GM23338 (cell line): ENCODE measurements around the gene ABCA13. TPM values are rescaled to one million over a fixed set of nuclear protein-coding genes. Genes with fewer than 3 reads are reported as not detected.

Source experiments
- ATAC-seq: fragments of 200-7000 bp; cut with Tn5 transposase; 3 replicates; pipeline ENCODE4 v1.9.1; 2020
- DNase-seq: peaks from one replicate; pipeline ENCODE4 v3.0.0-alpha.2; 2015; ENCODE audit warnings: low spot score
- H2AFZ ChIP-seq: fragments of 200-600 bp; sonication (generic); 2 replicates; pipeline ENCODE4 v1.8.0; 2016; ENCODE audit warnings: antibody characterized with exemption, mild to moderate bottlenecking, moderate library complexity
- H3F3A ChIP-seq: fragments of 200-600 bp; sonication (generic); replicated peaks from 2 replicates; pipeline ENCODE4 v1.8.0; 2017; ENCODE audit warnings: antibody characterized with exemption, mixed run types, low read depth
- H3K27ac ChIP-seq: fragments of 200-600 bp; sonication (generic); 2 replicates; pipeline ENCODE4 v1.6.1; 2016; ENCODE audit warnings: low read depth
- H3K27me3 ChIP-seq: fragments of 200-600 bp; sonication (generic); 2 replicates; pipeline ENCODE4 v1.8.0; 2016; ENCODE audit warnings: mild to moderate bottlenecking, mixed run types, moderate library complexity; ENCODE audit not compliant: insufficient read depth
- H3K36me3 ChIP-seq: fragments of 200-600 bp; sonication (generic); 2 replicates; pipeline ENCODE4 v1.8.0; 2016; ENCODE audit warnings: mild to moderate bottlenecking; ENCODE audit not compliant: insufficient read depth
- H3K4me1 ChIP-seq: fragments of 200-600 bp; sonication (generic); 2 replicates; pipeline ENCODE4 v1.8.0; 2016; ENCODE audit warnings: mild to moderate bottlenecking, moderate library complexity; ENCODE audit not compliant: insufficient read depth
- H3K4me2 ChIP-seq: fragments of 200-600 bp; sonication (generic); 2 replicates; pipeline ENCODE4 v1.7.1; 2017; ENCODE audit warnings: mixed run types
- H3K4me3 ChIP-seq: fragments of 200-600 bp; sonication (generic); 2 replicates; pipeline ENCODE4 v1.6.1; 2016; ENCODE audit warnings: mixed run types
- H3K79me2 ChIP-seq: fragments of 200-600 bp; sonication (generic); replicated peaks from 2 replicates; pipeline ENCODE4 v1.8.0; 2017; ENCODE audit warnings: mild to moderate bottlenecking; ENCODE audit not compliant: insufficient read depth
- H3K9me2 ChIP-seq: fragments of 200-600 bp; sonication (generic); 2 replicates; pipeline ENCODE4 v1.8.0; 2017; ENCODE audit not compliant: insufficient read depth
- H4K20me1 ChIP-seq: fragments of 200-600 bp; sonication (generic); replicated peaks from 2 replicates; pipeline ENCODE4 v1.8.0; 2017; ENCODE audit warnings: mild to moderate bottlenecking; ENCODE audit not compliant: insufficient read depth
- H3K27ac Mint-ChIP-seq: 2 replicates; pipeline ENCODE4 v1.8.0; 2020; ENCODE audit warnings: inconsistent platforms, mild to moderate bottlenecking, moderate library complexity, mixed read lengths
- H3K27me3 Mint-ChIP-seq: 3 replicates; pipeline ENCODE4 v1.8.0; 2022; ENCODE audit warnings: low read depth, mild to moderate bottlenecking, moderate library complexity, mixed read lengths, inconsistent platforms; ENCODE audit not compliant: insufficient read depth, poor library complexity
- H3K36me3 Mint-ChIP-seq: 3 replicates; pipeline ENCODE4 v1.8.0; 2021; ENCODE audit warnings: low read depth, mild to moderate bottlenecking, inconsistent platforms, moderate library complexity, mixed read lengths
- H3K4me1 Mint-ChIP-seq: 3 replicates; pipeline ENCODE4 v1.8.0; 2020; ENCODE audit warnings: mild to moderate bottlenecking, inconsistent platforms, mixed read lengths
- H3K4me3 Mint-ChIP-seq: 3 replicates; pipeline ENCODE4 v1.8.0; 2021; ENCODE audit warnings: moderate library complexity, mild to moderate bottlenecking, inconsistent platforms, mixed read lengths
- H3K9me3 Mint-ChIP-seq: 3 replicates; pipeline ENCODE4 v1.8.0; 2020; ENCODE audit warnings: moderate library complexity, mild to moderate bottlenecking, inconsistent platforms, mixed read lengths
- EZH2 ChIP-seq: fragments of 200-600 bp; sonication (generic); IDR thresholded peaks from one replicate; pipeline ENCODE4 v1.8.0; 2017; ENCODE audit warnings: antibody characterized with exemption, mild to moderate bottlenecking, low read depth; ENCODE audit not compliant: unreplicated experiment
- EZH2phosphoT487 ChIP-seq: fragments of 200-600 bp; sonication (generic); IDR thresholded peaks from one replicate; pipeline ENCODE4 v1.8.1; 2018; ENCODE audit warnings: antibody characterized with exemption; ENCODE audit not compliant: unreplicated experiment
- JUNB ChIP-seq: IDR thresholded peaks from one replicate; pipeline ENCODE4 v1.6.1; 2016; ENCODE audit warnings: antibody characterized with exemption; ENCODE audit not compliant: unreplicated experiment
- NANOG ChIP-seq: IDR thresholded peaks from 2 replicates; pipeline ENCODE4 v1.6.1; 2016; ENCODE audit warnings: antibody characterized with exemption, borderline replicate concordance
- POLR2AphosphoS5 ChIP-seq: IDR thresholded peaks from 2 replicates; pipeline ENCODE4 v1.6.1; 2016; ENCODE audit warnings: antibody characterized with exemption, low read depth
- STAT1 ChIP-seq: IDR thresholded peaks from one replicate; pipeline ENCODE4 v1.6.1; 2016; ENCODE audit warnings: antibody characterized with exemption; ENCODE audit not compliant: unreplicated experiment
- ZNF114 ChIP-seq: fragments of 250-450 bp; sonication (Bioruptor Pico); IDR thresholded peaks from 2 replicates; pipeline ENCODE4 v1.5.0; 2020; ENCODE audit warnings: mild to moderate bottlenecking, moderate library complexity
- polyA plus RNA-seq: library from polyadenylated mRNA; unstranded; fragments of >200 nt; fragmentation: Nextera tagmentation; extraction: Ambion mirVana; gene quantifications from 2 replicates; pipeline ENCODE4 v1.2.1, GENCODE V29; 2016
- total RNA-seq: library from RNA; depleted of rRNA; stranded (reverse); fragments of >200 nt; shearing (Covaris generic); gene quantifications from 2 replicates; pipeline ENCODE4 v1.2.3, GENCODE V29; 2014; rRNA removed
- TF ChIP-seq, protein P1 (sequence below), 2 experiments: fragments of 200-600 bp in 1 of 2; sonication (generic) in 1 of 2; conservative IDR thresholded peaks; 2 replicates each; pipeline versions ENCODE4 v1.5.1 to v1.6.1; 2016 to 2017; ENCODE audit warnings: antibody characterized with exemption in 2 of 2, low read depth in 2 of 2, mild to moderate bottlenecking in 2 of 2, moderate library complexity in 1 of 2
- TF ChIP-seq, protein P2 (sequence below): IDR thresholded peaks from 2 replicates; pipeline ENCODE4 v1.6.1; 2016; ENCODE audit warnings: antibody characterized with exemption
- TF ChIP-seq, protein P3 (sequence below): IDR thresholded peaks from one replicate; pipeline ENCODE4 v1.6.1; 2018; ENCODE audit warnings: antibody characterized with exemption; ENCODE audit not compliant: unreplicated experiment

Gene ABCA13
- total and polyA plus RNA-seq, 2 experiments from 2014 or later, result 0.21 TPM; not detected in 1

DNA sequence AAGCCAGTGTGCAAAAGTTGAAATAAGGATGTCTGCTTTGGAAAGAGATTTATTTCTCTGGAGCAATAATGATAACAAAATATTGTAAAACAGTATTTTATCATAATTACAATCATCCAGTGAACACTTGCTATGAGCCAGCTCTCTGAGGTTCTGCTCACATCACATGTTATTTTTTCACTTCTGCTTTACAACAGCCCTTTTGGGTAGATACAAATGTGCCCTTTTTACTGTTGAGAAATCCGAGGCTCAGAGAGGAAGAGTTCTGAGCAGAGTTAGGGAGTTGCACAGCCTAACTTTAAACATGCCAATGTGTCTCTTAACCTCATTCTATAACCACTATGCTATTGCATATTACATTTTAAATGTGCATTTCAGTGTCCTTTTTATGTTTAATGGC lies 520.5 kb downstream of the ABCA13 start:
- Histone ChIP-seq H3K4me2 (no peak overlapping the region), H3F3A (no peaks in the 10 kb centered on the region), H3K27ac (no peak overlapping the region), H3K79me2 (no peaks in the 10 kb centered on the region), H3K9me2 (no peaks in the 10 kb centered on the region), H2AFZ (no peak overlapping the region), H3K4me1 (no peaks in the 10 kb centered on the region), H3K27me3 (no peaks in the 10 kb centered on the region), H3K36me3 (no peaks in the 10 kb centered on the region), H3K4me3 (no peak overlapping the region), H4K20me1 (no peaks in the 10 kb centered on the region)
- Mint-ChIP-seq H3K27me3 (no peaks in the 10 kb centered on the region), H3K9me3 (no peaks in the 10 kb centered on the region; the same call in 1 of the 3 replicates), H3K36me3 (no peaks in the 10 kb centered on the region), H3K4me1 (no peaks in the 10 kb centered on the region), H3K4me3 (no peak overlapping the region), H3K27ac (no peak overlapping the region)
- TF ChIP-seq NANOG (no peak), EZH2 (no peak), EZH2phosphoT487 (no peak), POLR2AphosphoS5 (no peak), ZNF114 (no peak), JUNB (no peak), STAT1 (no peak)
- TF ChIP-seq, protein P1, sequence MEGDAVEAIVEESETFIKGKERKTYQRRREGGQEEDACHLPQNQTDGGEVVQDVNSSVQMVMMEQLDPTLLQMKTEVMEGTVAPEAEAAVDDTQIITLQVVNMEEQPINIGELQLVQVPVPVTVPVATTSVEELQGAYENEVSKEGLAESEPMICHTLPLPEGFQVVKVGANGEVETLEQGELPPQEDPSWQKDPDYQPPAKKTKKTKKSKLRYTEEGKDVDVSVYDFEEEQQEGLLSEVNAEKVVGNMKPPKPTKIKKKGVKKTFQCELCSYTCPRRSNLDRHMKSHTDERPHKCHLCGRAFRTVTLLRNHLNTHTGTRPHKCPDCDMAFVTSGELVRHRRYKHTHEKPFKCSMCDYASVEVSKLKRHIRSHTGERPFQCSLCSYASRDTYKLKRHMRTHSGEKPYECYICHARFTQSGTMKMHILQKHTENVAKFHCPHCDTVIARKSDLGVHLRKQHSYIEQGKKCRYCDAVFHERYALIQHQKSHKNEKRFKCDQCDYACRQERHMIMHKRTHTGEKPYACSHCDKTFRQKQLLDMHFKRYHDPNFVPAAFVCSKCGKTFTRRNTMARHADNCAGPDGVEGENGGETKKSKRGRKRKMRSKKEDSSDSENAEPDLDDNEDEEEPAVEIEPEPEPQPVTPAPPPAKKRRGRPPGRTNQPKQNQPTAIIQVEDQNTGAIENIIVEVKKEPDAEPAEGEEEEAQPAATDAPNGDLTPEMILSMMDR (conservative IDR thresholded peaks at IDR 0.05; ENCODE audit: low read depth in 2 of 2), result no peak
- TF ChIP-seq, protein P2, sequence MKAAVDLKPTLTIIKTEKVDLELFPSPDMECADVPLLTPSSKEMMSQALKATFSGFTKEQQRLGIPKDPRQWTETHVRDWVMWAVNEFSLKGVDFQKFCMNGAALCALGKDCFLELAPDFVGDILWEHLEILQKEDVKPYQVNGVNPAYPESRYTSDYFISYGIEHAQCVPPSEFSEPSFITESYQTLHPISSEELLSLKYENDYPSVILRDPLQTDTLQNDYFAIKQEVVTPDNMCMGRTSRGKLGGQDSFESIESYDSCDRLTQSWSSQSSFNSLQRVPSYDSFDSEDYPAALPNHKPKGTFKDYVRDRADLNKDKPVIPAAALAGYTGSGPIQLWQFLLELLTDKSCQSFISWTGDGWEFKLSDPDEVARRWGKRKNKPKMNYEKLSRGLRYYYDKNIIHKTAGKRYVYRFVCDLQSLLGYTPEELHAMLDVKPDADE, result no peak
- TF ChIP-seq, protein P3, sequence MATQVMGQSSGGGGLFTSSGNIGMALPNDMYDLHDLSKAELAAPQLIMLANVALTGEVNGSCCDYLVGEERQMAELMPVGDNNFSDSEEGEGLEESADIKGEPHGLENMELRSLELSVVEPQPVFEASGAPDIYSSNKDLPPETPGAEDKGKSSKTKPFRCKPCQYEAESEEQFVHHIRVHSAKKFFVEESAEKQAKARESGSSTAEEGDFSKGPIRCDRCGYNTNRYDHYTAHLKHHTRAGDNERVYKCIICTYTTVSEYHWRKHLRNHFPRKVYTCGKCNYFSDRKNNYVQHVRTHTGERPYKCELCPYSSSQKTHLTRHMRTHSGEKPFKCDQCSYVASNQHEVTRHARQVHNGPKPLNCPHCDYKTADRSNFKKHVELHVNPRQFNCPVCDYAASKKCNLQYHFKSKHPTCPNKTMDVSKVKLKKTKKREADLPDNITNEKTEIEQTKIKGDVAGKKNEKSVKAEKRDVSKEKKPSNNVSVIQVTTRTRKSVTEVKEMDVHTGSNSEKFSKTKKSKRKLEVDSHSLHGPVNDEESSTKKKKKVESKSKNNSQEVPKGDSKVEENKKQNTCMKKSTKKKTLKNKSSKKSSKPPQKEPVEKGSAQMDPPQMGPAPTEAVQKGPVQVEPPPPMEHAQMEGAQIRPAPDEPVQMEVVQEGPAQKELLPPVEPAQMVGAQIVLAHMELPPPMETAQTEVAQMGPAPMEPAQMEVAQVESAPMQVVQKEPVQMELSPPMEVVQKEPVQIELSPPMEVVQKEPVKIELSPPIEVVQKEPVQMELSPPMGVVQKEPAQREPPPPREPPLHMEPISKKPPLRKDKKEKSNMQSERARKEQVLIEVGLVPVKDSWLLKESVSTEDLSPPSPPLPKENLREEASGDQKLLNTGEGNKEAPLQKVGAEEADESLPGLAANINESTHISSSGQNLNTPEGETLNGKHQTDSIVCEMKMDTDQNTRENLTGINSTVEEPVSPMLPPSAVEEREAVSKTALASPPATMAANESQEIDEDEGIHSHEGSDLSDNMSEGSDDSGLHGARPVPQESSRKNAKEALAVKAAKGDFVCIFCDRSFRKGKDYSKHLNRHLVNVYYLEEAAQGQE, result no peak
- no peak for DNase-seq
- no peak for ATAC-seq

Other genes starting within 250 kb of the ABCA13 start
- 0.03 and 0.16 TPM in 2 replicates for gene PKD1L1, start 223.0 kb upstream of the ABCA13 start, total RNA-seq
- gene PKD1L1, start 223.0 kb upstream of the ABCA13 start, polyA plus RNA-seq, result not detected in 2 replicates
- 29.7 and 39.0 TPM in 2 replicates for gene HUS1, start 191.8 kb upstream of the ABCA13 start, total RNA-seq
- gene HUS1, start 191.8 kb upstream of the ABCA13 start, polyA plus RNA-seq, result 12.9 and 14.9 TPM in 2 replicates
- 0.52 TPM in 1 of 2 replicates, not detected in the other for gene SUN3, start 142.4 kb upstream of the ABCA13 start, total RNA-seq
- 1.0 TPM in 1 of 2 replicates, not detected in the other for gene SUN3, start 142.4 kb upstream of the ABCA13 start, polyA plus RNA-seq
- gene C7orf57, start 135.9 kb upstream of the ABCA13 start, total RNA-seq, result 0.42 and 1.6 TPM in 2 replicates
- 1.7 and 2.1 TPM in 2 replicates for gene C7orf57, start 135.9 kb upstream of the ABCA13 start, polyA plus RNA-seq
- 22.7 and 28.6 TPM in 2 replicates for gene UPP1, start 82.2 kb upstream of the ABCA13 start, total RNA-seq
- gene UPP1, start 82.2 kb upstream of the ABCA13 start, polyA plus RNA-seq, result 43.5 and 44.1 TPM in 2 replicates